Peyer's patch (tissue), 4 donors: ENCODE measurements around the gene PON3.

Experiments used
- CTCF ChIP-seq, 6 experiments: fragments of 450-650 bp in 4 of 6; fragments of 200-600 bp in 2 of 6; sonication (generic) in 1 of 6; IDR thresholded peaks; one replicate each; pipeline ENCODE4 v1.5.1; 2017 to 2019; ENCODE audit warnings: antibody characterized with exemption in 6 of 6, mild to moderate bottlenecking in 3 of 6, moderate library complexity in 1 of 6
- POLR2A ChIP-seq, 2 donors: fragments of 450-650 bp; IDR thresholded peaks; one replicate each; pipeline ENCODE4 v1.5.1; 2017; ENCODE audit warnings: antibody characterized with exemption in 2 of 2, mild to moderate bottlenecking in 2 of 2, moderate library complexity in 2 of 2

DNA sequence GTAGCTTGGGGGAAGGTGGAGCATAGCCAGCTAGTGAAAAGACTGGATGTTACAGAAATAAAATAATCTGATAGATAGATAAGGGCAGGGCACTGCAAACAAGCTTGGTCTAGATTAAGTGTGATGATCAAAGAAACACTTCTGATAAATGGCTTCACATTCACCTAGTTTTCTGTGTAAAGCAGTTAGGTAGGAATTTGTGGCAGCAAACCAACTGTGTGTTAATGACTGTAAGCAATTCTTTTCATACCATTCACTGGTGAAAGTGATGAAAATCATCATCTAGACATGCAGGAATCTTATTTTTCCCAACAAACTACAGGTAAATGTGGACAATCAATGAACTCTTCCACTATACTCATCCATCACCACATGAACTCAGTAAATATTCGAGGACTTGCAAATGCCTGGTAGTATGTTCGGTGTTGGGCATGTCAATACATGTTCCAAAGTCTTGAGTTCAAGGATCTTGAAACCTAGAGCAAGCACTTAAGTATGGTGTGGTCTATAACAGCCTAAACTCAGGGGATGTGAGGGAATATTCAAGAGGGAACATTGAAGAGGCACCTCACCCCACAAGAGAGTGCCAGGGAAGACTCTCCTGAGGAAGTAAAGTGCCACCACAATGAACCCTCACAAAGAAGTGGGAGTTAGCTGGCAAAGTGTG lies 20.5 kb downstream of the PON3 start:
- TF ChIP-seq POLR2A (IDR thresholded peaks at IDR 0.05): no peak
- no peak for TF ChIP-seq CTCF (IDR thresholded peaks at IDR 0.05)
